ENCODE measurements around the gene CFAP70. TPM values are rescaled to one million over a fixed set of nuclear protein-coding genes. Genes with fewer than 3 reads are reported as not detected.
"Not testable (repeated sequence)": the region's sequence is repeated elsewhere in the genome, so short reads cannot be mapped to it uniquely, and the experiment has no call there.

Gene CFAP70
- total RNA-seq, 1 donor from 2014 or later: 1.7 TPM

GRCh38 chr10:73340121-73340520 is 18.5 kb downstream of the CFAP70 start:
- TF ChIP-seq CTCF (IDR thresholded peaks at IDR 0.05): no peak
- ChIA-PET CTCF (interaction anchor here (1.0 kb wide), 1 partner anchor 17 kb away, joined by 3 read pairs; no protein-coding TSS in a partner anchor), POLR2A (no interaction called here)
- H3K27ac Mint-ChIP-seq: no peak overlapping the region
- H3K4me3 Mint-ChIP-seq: no peak overlapping the region
- no peaks in the 10 kb centered on the region for H3K9me3 Mint-ChIP-seq
- DNase-seq (no peak), ATAC-seq (ENCODE audit: low read depth) (no peak)
- no peaks in the 10 kb centered on the region for H3K4me1 Mint-ChIP-seq
- no peaks in the 10 kb centered on the region for H3K36me3 Mint-ChIP-seq (ENCODE audit: low read depth)
- intact Hi-C loops (cut with micrococcal nuclease): no loop called here
- no peaks in the 10 kb centered on the region for H3K27me3 Mint-ChIP-seq

- Mint-ChIP-seq H3K9me3 (no peaks in the 10 kb centered on the region), H3K4me1 (no peaks in the 10 kb centered on the region), H3K36me3 (ENCODE audit: low read depth) (no peaks in the 10 kb centered on the region), H3K4me3 (no peak overlapping the region), H3K27me3 (no peaks in the 10 kb centered on the region), H3K27ac (no peak overlapping the region)
- intact Hi-C loops (cut with micrococcal nuclease): no loop called here
- ATAC-seq (ENCODE audit: low read depth): no peak
- no peak for DNase-seq
- POLR2A ChIA-PET: no interaction called here
- CTCF ChIA-PET: interaction anchor here (1.0 kb wide), 1 partner anchor 17 kb away, joined by 3 read pairs; no protein-coding TSS in a partner anchor
- TF ChIP-seq CTCF (IDR thresholded peaks at IDR 0.05): no peak
Observed at GRCh38 chr10:73339436-73339835, 19.2 kb downstream of the CFAP70 start.

GRCh38 chr10:73338801-73339368 is 19.8 kb downstream of the CFAP70 start:
- no peak for TF ChIP-seq CTCF (IDR thresholded peaks at IDR 0.05)
- ChIA-PET POLR2A (no interaction called here), CTCF (no interaction called here)
- intact Hi-C loops (cut with micrococcal nuclease): no loop called here
- Mint-ChIP-seq H3K27ac (no peak overlapping the region), H3K4me3 (no peak overlapping the region), H3K4me1 (no peaks in the 10 kb centered on the region), H3K27me3 (no peaks in the 10 kb centered on the region), H3K36me3 (ENCODE audit: low read depth) (no peaks in the 10 kb centered on the region), H3K9me3 (no peaks in the 10 kb centered on the region)
- ATAC-seq (ENCODE audit: low read depth) (no peak), DNase-seq (no peak)

- TF ChIP-seq CTCF (IDR thresholded peaks at IDR 0.05): no peak
- H3K4me3 Mint-ChIP-seq: no peak overlapping the region
- no peak overlapping the region for H3K27ac Mint-ChIP-seq
- H3K9me3 Mint-ChIP-seq: no peaks in the 10 kb centered on the region
- no peaks in the 10 kb centered on the region for H3K27me3 Mint-ChIP-seq
- H3K4me1 Mint-ChIP-seq: no peaks in the 10 kb centered on the region
- intact Hi-C loops (cut with micrococcal nuclease): no loop called here
- DNase-seq: no peak
- POLR2A ChIA-PET: no interaction called here
- no peak for ATAC-seq (ENCODE audit: low read depth)
- CTCF ChIA-PET: no interaction called here
- H3K36me3 Mint-ChIP-seq (ENCODE audit: low read depth): no peaks in the 10 kb centered on the region
Observed at GRCh38 chr10:73333202-73333601, 25.5 kb downstream of the CFAP70 start.

GRCh38 chr10:73332379-73332778 is 26.3 kb downstream of the CFAP70 start:
- H3K9me3 Mint-ChIP-seq: no peaks in the 10 kb centered on the region
- TF ChIP-seq CTCF (IDR thresholded peaks at IDR 0.05): no peak
- POLR2A ChIA-PET: no interaction called here
- no peaks in the 10 kb centered on the region for H3K27me3 Mint-ChIP-seq
- no peak for DNase-seq
- no peak overlapping the region for H3K4me3 Mint-ChIP-seq
- CTCF ChIA-PET: no interaction called here
- no peaks in the 10 kb centered on the region for H3K36me3 Mint-ChIP-seq (ENCODE audit: low read depth)
- intact Hi-C loops (cut with micrococcal nuclease): no loop called here
- ATAC-seq (ENCODE audit: low read depth): no peak
- H3K4me1 Mint-ChIP-seq: no peaks in the 10 kb centered on the region
- H3K27ac Mint-ChIP-seq: no peak overlapping the region

- ATAC-seq (ENCODE audit: low read depth); CTCF ChIA-PET; POLR2A ChIA-PET; H3K4me3 Mint-ChIP-seq; H3K36me3 Mint-ChIP-seq (ENCODE audit: low read depth); intact Hi-C loops (cut with micrococcal nuclease); H3K27ac Mint-ChIP-seq; DNase-seq; H3K27me3 Mint-ChIP-seq; H3K9me3 Mint-ChIP-seq; H3K4me1 Mint-ChIP-seq: not testable (repeated sequence)
Observed at GRCh38 chr10:73328523-73328922, 30.1 kb downstream of the CFAP70 start.

GRCh38 chr10:73325290-73325689 is 33.4 kb downstream of the CFAP70 start:
- H3K4me1 Mint-ChIP-seq; H3K36me3 Mint-ChIP-seq (ENCODE audit: low read depth); ATAC-seq (ENCODE audit: low read depth); DNase-seq; H3K9me3 Mint-ChIP-seq; H3K27me3 Mint-ChIP-seq; POLR2A ChIA-PET; H3K27ac Mint-ChIP-seq; H3K4me3 Mint-ChIP-seq; CTCF ChIA-PET; intact Hi-C loops (cut with micrococcal nuclease): not testable (repeated sequence)

GRCh38 chr10:73323582-73323981 is 35.1 kb downstream of the CFAP70 start:
- H3K36me3 Mint-ChIP-seq (ENCODE audit: low read depth); H3K4me1 Mint-ChIP-seq; ATAC-seq (ENCODE audit: low read depth); H3K4me3 Mint-ChIP-seq; H3K27me3 Mint-ChIP-seq; H3K27ac Mint-ChIP-seq; CTCF ChIA-PET; H3K9me3 Mint-ChIP-seq; intact Hi-C loops (cut with micrococcal nuclease); POLR2A ChIA-PET; DNase-seq: not testable (repeated sequence)
